HepG2 (cell line): Measurements from ENCODE around the gene RUSC1. TPM values are rescaled to one million over a fixed set of nuclear protein-coding genes. Genes with fewer than 3 reads are reported as not detected.

Experiments
- ARID4A ChIP-seq: sonication (generic); formaldehyde crosslinking; IDR thresholded peaks from 2 replicates; pipeline ENCODE4 v1.5.0; 2020; ENCODE audit warnings: mild to moderate bottlenecking, missing genetic modification reagents, borderline replicate concordance
- FLYWCH1 ChIP-seq: sonication (generic); formaldehyde crosslinking; IDR thresholded peaks from 2 replicates; pipeline ENCODE4 v1.8.1; 2023; ENCODE audit warnings: mild to moderate bottlenecking, missing genetic modification reagents
- TBP ChIP-seq: sonication (generic); formaldehyde crosslinking; IDR thresholded peaks from 2 replicates; pipeline ENCODE4 v1.5.0; 2020; ENCODE audit warnings: missing genetic modification reagents
- TFDP1 ChIP-seq: IDR thresholded peaks from 2 replicates; pipeline ENCODE4 v1.6.1; 2016; ENCODE audit warnings: missing compliant biosample characterization, missing genetic modification reagents, borderline replicate concordance
- THAP8 ChIP-seq: sonication (generic); formaldehyde crosslinking; IDR thresholded peaks from 2 replicates; pipeline ENCODE4 v1.5.1; 2020; ENCODE audit warnings: missing genetic modification reagents, mild to moderate bottlenecking, borderline replicate concordance
- TRAFD1 ChIP-seq: sonication (generic); formaldehyde crosslinking; IDR thresholded peaks from 2 replicates; pipeline ENCODE4 v1.5.1; 2020; ENCODE audit warnings: missing genetic modification reagents, mild to moderate bottlenecking, borderline replicate concordance
- ZKSCAN5 ChIP-seq: sonication (generic); formaldehyde crosslinking; IDR thresholded peaks from 2 replicates; pipeline ENCODE4 v1.5.1; 2020; ENCODE audit warnings: mild to moderate bottlenecking, missing genetic modification reagents
- ZNF281 ChIP-seq: sonication (generic); formaldehyde crosslinking; IDR thresholded peaks from 2 replicates; pipeline ENCODE4 v1.4.0; 2020; ENCODE audit warnings: missing genetic modification reagents, borderline replicate concordance
- ZNF607 ChIP-seq: sonication (generic); formaldehyde crosslinking; IDR thresholded peaks from 2 replicates; pipeline ENCODE4 v1.5.1; 2020; ENCODE audit warnings: missing genetic modification reagents, mild to moderate bottlenecking, borderline replicate concordance
- ZNF720 ChIP-seq: sonication (generic); formaldehyde crosslinking; IDR thresholded peaks from 2 replicates; pipeline ENCODE4 v1.4.0; 2020; ENCODE audit warnings: missing genetic modification reagents
- polyA plus RNA-seq, 8 experiments: library from polyadenylated mRNA; depleted of rRNA in 3 of 8; stranded (reverse) in 7 of 8; unstranded in 1 of 8; fragments of >200 nt; fragmentation: Illumina TruSeq in 4 of 8; extraction: Trizol in 4 of 8; gene quantifications; 2 replicates each; pipeline versions ENCODE4 v1.2.1 to v1.2.3, GENCODE V29; 2011 to 2016; ENCODE audit warnings: low read depth in 4 of 8, missing spikeins in 1 of 8, mixed read lengths in 1 of 8; ENCODE audit not compliant: insufficient read depth in 1 of 8
- total RNA-seq, 5 experiments: library from RNA; depleted of rRNA; stranded (reverse); fragments of >200 nt; fragmentation: Illumina TruSeq; extraction: Trizol; gene quantifications; 2 replicates each; pipeline ENCODE4 v1.2.3, GENCODE V29; 2016; ENCODE audit warnings: low read depth in 1 of 5
- TF ChIP-seq, protein P1 (sequence below): sonication (generic); formaldehyde crosslinking; IDR thresholded peaks from 2 replicates; pipeline ENCODE4 v1.9.0; 2021; ENCODE audit warnings: missing genetic modification reagents, borderline replicate concordance
- TF ChIP-seq, protein P2 (sequence below): sonication (generic); formaldehyde crosslinking; IDR thresholded peaks from 2 replicates; pipeline ENCODE4 v1.4.0; 2020; ENCODE audit warnings: missing genetic modification reagents

RUSC1 gene
- total and polyA plus RNA-seq, 2 of the 13 experiments (the other 11 are each of a cell fraction or from before 2014, with no cell fraction given): 18.7 to 20.4 TPM

DNA sequence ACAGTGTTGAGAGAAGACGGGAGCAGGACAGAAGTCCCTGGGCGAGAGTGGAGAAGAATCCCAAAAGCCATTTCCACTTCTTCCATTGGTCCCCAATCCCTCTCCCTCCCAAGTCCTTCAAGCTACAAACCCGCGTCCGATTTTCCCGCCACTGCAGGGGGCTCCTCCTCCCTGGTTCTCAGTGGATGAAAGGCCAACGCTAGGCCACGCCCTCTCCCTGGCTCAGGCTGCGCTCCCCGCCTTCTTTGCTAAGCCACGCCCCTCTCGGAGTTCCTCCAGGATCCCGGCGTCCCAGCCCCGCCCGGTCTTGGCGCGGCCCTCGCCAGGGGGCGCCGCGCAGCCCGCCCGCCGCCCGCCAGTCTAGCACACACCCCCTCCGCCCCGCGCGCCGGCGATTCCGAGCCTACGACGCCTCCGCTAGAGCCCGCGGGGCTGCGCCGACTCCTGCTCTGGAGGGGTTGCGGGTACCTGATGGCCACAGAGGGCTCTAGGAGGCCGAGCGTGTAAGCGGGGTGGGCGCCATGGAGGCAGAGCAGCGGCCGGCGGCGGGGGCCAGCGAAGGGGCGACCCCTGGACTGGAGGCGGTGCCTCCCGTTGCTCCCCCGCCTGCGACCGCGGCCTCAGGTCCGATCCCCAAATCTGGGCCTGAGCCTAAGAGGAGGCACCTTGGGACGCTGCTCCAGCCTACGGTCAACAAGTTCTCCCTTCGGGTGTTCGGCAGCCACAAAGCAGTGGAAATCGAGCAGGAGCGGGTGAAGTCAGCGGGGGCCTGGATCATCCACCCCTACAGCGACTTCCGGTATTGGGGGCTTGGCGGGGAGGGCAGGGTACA, 43.4 kb upstream of the RUSC1 start, which contains the start of gene HCN3 (continued):
- TF ChIP-seq ARID4A (CRISPR knock-in tag) (peak; percentile 78), TFDP1 (CRISPR knock-in tag) (peak; percentile 97), ZKSCAN5 (CRISPR knock-in tag) (no peak), ZNF607 (CRISPR knock-in tag) (no peak), ZNF281 (CRISPR knock-in tag) (no peak), TBP (CRISPR knock-in tag) (no peak), ZNF720 (CRISPR knock-in tag) (no peak), THAP8 (CRISPR knock-in tag) (no peak), FLYWCH1 (CRISPR knock-in tag) (no peak), TRAFD1 (CRISPR knock-in tag) (no peak)
- TF ChIP-seq, protein P1, sequence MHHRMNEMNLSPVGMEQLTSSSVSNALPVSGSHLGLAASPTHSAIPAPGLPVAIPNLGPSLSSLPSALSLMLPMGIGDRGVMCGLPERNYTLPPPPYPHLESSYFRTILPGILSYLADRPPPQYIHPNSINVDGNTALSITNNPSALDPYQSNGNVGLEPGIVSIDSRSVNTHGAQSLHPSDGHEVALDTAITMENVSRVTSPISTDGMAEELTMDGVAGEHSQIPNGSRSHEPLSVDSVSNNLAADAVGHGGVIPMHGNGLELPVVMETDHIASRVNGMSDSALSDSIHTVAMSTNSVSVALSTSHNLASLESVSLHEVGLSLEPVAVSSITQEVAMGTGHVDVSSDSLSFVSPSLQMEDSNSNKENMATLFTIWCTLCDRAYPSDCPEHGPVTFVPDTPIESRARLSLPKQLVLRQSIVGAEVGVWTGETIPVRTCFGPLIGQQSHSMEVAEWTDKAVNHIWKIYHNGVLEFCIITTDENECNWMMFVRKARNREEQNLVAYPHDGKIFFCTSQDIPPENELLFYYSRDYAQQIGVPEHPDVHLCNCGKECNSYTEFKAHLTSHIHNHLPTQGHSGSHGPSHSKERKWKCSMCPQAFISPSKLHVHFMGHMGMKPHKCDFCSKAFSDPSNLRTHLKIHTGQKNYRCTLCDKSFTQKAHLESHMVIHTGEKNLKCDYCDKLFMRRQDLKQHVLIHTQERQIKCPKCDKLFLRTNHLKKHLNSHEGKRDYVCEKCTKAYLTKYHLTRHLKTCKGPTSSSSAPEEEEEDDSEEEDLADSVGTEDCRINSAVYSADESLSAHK (CRISPR knock-in tag): no peak
- TF ChIP-seq, protein P2, sequence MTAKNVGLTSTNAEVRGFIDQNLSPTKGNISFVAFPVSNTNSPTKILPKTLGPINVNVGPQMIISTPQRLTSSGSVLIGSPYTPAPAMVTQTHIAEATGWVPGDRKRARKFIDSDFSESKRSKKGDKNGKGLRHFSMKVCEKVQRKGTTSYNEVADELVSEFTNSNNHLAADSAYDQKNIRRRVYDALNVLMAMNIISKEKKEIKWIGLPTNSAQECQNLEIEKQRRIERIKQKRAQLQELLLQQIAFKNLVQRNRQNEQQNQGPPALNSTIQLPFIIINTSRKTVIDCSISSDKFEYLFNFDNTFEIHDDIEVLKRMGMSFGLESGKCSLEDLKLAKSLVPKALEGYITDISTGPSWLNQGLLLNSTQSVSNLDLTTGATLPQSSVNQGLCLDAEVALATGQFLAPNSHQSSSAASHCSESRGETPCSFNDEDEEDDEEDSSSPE (CRISPR knock-in tag): peak; percentile 99
